HUDEP-2 (cell line): Measurements from ENCODE around the gene RBM17.
"Not testable (repeated sequence)": the region's sequence is repeated elsewhere in the genome, so short reads cannot be mapped to it uniquely, and the experiment has no call there.

Experiments used
- DNase-seq, 76 experiments: peaks; one replicate each; lab custom pipeline; 2025; ENCODE audit not compliant: unreplicated experiment in 76 of 76; lab: John Stamatoyannopoulos, UW

Gene RBM17

GRCh38 chr10:6088721-6089333 lies at the start of gene RBM17:
Gene RBM17, plus strand, starts transcription at chr10:6089034. Its CDS starts 8,032 bp downstream, at chr10:6097066.
- peak; percentile 23 to 98 (median 92) for DNase-seq

- DNase-seq = no peak
Measured at GRCh38 chr10:6039711-6040110, 49.1 kb upstream of the RBM17 start.

GRCh38 chr10:6040205-6040604 lies 48.6 kb upstream of the RBM17 start:
- DNase-seq = no peak

- not testable (repeated sequence) for DNase-seq
Measured at GRCh38 chr10:6043377-6043776, 45.5 kb upstream of the RBM17 start.

- DNase-seq = no peak
Measured at GRCh38 chr10:6044060-6044459, 44.8 kb upstream of the RBM17 start.

GRCh38 chr10:6044751-6045313 lies 44.0 kb upstream of the RBM17 start:
- DNase-seq = no peak

- DNase-seq = no peak
Measured at GRCh38 chr10:6045314-6045848, 43.5 kb upstream of the RBM17 start.

- DNase-seq = peak in 1 of 76 experiments; percentile 1
Measured at GRCh38 chr10:6045878-6046772, 42.7 kb upstream of the RBM17 start.

- no peak for DNase-seq
Measured at GRCh38 chr10:6046773-6047611, 41.8 kb upstream of the RBM17 start.

GRCh38 chr10:6047847-6048246 lies 41.0 kb upstream of the RBM17 start:
- DNase-seq = no peak

GRCh38 chr10:6048281-6049030 lies 40.4 kb upstream of the RBM17 start:
- no peak for DNase-seq

GRCh38 chr10:6049031-6049400 lies 39.8 kb upstream of the RBM17 start:
- DNase-seq = no peak

- DNase-seq = peak in 38 of 76 experiments; percentile 10 to 59 (median 37)
Measured at GRCh38 chr10:6050801-6051445, 37.9 kb upstream of the RBM17 start.

- no peak for DNase-seq
Measured at GRCh38 chr10:6052247-6053221, 36.3 kb upstream of the RBM17 start.

GRCh38 chr10:6053303-6053702 lies 35.5 kb upstream of the RBM17 start:
- no peak for DNase-seq

GRCh38 chr10:6053816-6054631 lies 34.8 kb upstream of the RBM17 start:
- DNase-seq = peak in 21 of 76 experiments; percentile 4 to 28 (median 14)

GRCh38 chr10:6054884-6055283 lies 34.0 kb upstream of the RBM17 start:
- no peak for DNase-seq
